ENCODE measurements around the gene KIAA0319L.

Gene KIAA0319L

DNA sequence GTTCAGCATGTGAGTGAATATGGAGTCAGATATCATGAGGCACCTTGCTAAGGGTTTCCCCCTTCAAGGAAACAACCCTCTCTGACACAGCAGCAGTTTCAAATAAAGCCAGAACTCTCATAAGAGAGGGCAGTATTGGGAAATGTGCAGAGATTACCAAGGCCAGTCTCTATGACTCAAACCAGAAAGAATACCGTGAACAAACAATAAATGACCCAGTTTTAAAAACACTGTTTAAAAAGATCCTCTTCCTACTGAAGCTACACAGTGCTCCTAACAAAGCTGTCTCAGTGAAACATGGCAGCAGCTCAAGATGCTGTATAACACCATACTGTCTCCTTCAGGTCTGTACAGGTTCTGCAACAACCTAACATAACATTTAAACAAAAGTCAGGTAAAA is 102.6 kb downstream of the KIAA0319L start:
- H3K27ac ChIP-seq (ENCODE audit: low read depth, low read length), result no peak overlapping the region

DNA sequence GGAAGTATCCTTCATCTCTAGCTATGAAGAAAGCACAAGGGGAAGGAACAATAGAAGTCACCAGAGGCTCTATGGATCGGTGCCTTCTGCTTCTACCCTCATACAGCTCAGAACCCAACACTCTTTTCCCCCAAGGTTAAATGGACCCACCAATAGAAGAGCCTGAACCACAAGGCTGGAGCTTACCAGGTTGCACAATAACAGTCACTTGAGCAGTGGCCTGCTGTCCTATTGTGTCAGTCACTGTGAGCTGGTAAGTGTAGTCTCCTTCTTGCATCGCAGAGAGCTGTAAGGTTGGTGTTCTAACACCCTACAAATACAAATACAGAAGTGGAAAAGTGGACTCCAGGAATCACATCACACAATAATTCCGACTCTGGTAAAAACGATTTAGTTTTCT is 103.0 kb downstream of the KIAA0319L start:
- H3K27ac ChIP-seq (ENCODE audit: low read depth, low read length), result no peak overlapping the region
- peaks cover 30% of the 10 kb centered on the region for H3K36me3 ChIP-seq (ENCODE audit: control insufficient read depth, low read length)

More for the DNA sequence above, 102.6 kb downstream of the KIAA0319L start:
- Histone ChIP-seq H3K9me2 (replicated peaks; ENCODE audit: control insufficient read depth, low read length) (no peaks in the 10 kb centered on the region), H3K79me2 (ENCODE audit: control insufficient read depth, low read length) (no peaks in the 10 kb centered on the region), H3K4me1 (ENCODE audit: control insufficient read depth, low read length) (no peaks in the 10 kb centered on the region), H3K27me3 (ENCODE audit: control insufficient read depth, low read length) (no peaks in the 10 kb centered on the region), H3K36me3 (ENCODE audit: control insufficient read depth, low read length) (peaks cover 28% of the 10 kb centered on the region), H4K20me1 (ENCODE audit: control insufficient read depth, insufficient read depth, low read depth, low read length) (no peaks in the 10 kb centered on the region), H3K4me3 (ENCODE audit: low read length) (no peak overlapping the region), H3K4me2 (ENCODE audit: low read length) (no peak overlapping the region), H3F3A (ENCODE audit: control insufficient read depth, insufficient read depth) (no peaks in the 10 kb centered on the region), H3K9me3 (ENCODE audit: control insufficient read depth, insufficient read depth, low read length) (no peaks in the 10 kb centered on the region)
- TF ChIP-seq, protein P1, sequence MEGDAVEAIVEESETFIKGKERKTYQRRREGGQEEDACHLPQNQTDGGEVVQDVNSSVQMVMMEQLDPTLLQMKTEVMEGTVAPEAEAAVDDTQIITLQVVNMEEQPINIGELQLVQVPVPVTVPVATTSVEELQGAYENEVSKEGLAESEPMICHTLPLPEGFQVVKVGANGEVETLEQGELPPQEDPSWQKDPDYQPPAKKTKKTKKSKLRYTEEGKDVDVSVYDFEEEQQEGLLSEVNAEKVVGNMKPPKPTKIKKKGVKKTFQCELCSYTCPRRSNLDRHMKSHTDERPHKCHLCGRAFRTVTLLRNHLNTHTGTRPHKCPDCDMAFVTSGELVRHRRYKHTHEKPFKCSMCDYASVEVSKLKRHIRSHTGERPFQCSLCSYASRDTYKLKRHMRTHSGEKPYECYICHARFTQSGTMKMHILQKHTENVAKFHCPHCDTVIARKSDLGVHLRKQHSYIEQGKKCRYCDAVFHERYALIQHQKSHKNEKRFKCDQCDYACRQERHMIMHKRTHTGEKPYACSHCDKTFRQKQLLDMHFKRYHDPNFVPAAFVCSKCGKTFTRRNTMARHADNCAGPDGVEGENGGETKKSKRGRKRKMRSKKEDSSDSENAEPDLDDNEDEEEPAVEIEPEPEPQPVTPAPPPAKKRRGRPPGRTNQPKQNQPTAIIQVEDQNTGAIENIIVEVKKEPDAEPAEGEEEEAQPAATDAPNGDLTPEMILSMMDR (IDR thresholded peaks at IDR 0.05; ENCODE audit: low read depth, low read length, poor library complexity, severe bottlenecking), result no peak
- TF ChIP-seq EZH2phosphoT487 (IDR thresholded peaks at IDR 0.05; ENCODE audit: borderline replicate concordance, low read length), result no peak

GRCh38 chr1:35453031-35453430 is 104.2 kb downstream of the KIAA0319L start:
- H3K4me3 ChIP-seq (ENCODE audit: low read length), result no peak overlapping the region
- no peak overlapping the region for H3K4me2 ChIP-seq (ENCODE audit: low read length)
- no peaks in the 10 kb centered on the region for H3K4me1 ChIP-seq (ENCODE audit: control insufficient read depth, low read length)
- H3K79me2 ChIP-seq (ENCODE audit: control insufficient read depth, low read length), result no peaks in the 10 kb centered on the region
- H3K9me2 ChIP-seq (replicated peaks; ENCODE audit: control insufficient read depth, low read length), result no peaks in the 10 kb centered on the region
- H3K27me3 ChIP-seq (ENCODE audit: control insufficient read depth, low read length), result no peaks in the 10 kb centered on the region
- no peak for TF ChIP-seq EZH2phosphoT487 (IDR thresholded peaks at IDR 0.05; ENCODE audit: borderline replicate concordance, low read length)
- TF ChIP-seq, protein P1 (IDR thresholded peaks at IDR 0.05; ENCODE audit: low read depth, low read length, poor library complexity, severe bottlenecking), result no peak
- no peaks in the 10 kb centered on the region for H4K20me1 ChIP-seq (ENCODE audit: control insufficient read depth, insufficient read depth, low read depth, low read length)
- peaks cover 40% of the 10 kb centered on the region for H3K36me3 ChIP-seq (ENCODE audit: control insufficient read depth, low read length)
- H3K27ac ChIP-seq (ENCODE audit: low read depth, low read length), result no peak overlapping the region
- H3F3A ChIP-seq (ENCODE audit: control insufficient read depth, insufficient read depth), result no peaks in the 10 kb centered on the region
- no peaks in the 10 kb centered on the region for H3K9me3 ChIP-seq (ENCODE audit: control insufficient read depth, insufficient read depth, low read length)

More for the DNA sequence above, 103.0 kb downstream of the KIAA0319L start:
- no peak for TF ChIP-seq EZH2phosphoT487 (IDR thresholded peaks at IDR 0.05; ENCODE audit: borderline replicate concordance, low read length)
- TF ChIP-seq, protein P1 (IDR thresholded peaks at IDR 0.05; ENCODE audit: low read depth, low read length, poor library complexity, severe bottlenecking), result no peak
- H3K4me3 ChIP-seq (ENCODE audit: low read length), result no peak overlapping the region
- no peaks in the 10 kb centered on the region for H3K9me2 ChIP-seq (replicated peaks; ENCODE audit: control insufficient read depth, low read length)
- no peaks in the 10 kb centered on the region for H3K27me3 ChIP-seq (ENCODE audit: control insufficient read depth, low read length)
- no peaks in the 10 kb centered on the region for H3F3A ChIP-seq (ENCODE audit: control insufficient read depth, insufficient read depth)
- no peaks in the 10 kb centered on the region for H3K79me2 ChIP-seq (ENCODE audit: control insufficient read depth, low read length)
- H3K4me2 ChIP-seq (ENCODE audit: low read length), result no peak overlapping the region
- no peaks in the 10 kb centered on the region for H4K20me1 ChIP-seq (ENCODE audit: control insufficient read depth, insufficient read depth, low read depth, low read length)
- no peaks in the 10 kb centered on the region for H3K9me3 ChIP-seq (ENCODE audit: control insufficient read depth, insufficient read depth, low read length)
- H3K4me1 ChIP-seq (ENCODE audit: control insufficient read depth, low read length), result no peaks in the 10 kb centered on the region

Data from DOHH2 (cell line).